NCI-H1092 treated with DMSO at 0.1 percent for 48 hours (cell line): Measurements from ENCODE around the gene PCDHGA9.
"Not testable (repeated sequence)": the region's sequence is repeated elsewhere in the genome, so short reads cannot be mapped to it uniquely, and the experiment has no call there.

Experiments used
- DNase-seq: peaks from one replicate; lab custom pipeline; 2025; lab: John Stamatoyannopoulos, UW

PCDHGA9 gene

GRCh38 chr5:141414548-141415274 is 12.1 kb downstream of the PCDHGA9 start:
- DNase-seq = not testable (repeated sequence)

DNA sequence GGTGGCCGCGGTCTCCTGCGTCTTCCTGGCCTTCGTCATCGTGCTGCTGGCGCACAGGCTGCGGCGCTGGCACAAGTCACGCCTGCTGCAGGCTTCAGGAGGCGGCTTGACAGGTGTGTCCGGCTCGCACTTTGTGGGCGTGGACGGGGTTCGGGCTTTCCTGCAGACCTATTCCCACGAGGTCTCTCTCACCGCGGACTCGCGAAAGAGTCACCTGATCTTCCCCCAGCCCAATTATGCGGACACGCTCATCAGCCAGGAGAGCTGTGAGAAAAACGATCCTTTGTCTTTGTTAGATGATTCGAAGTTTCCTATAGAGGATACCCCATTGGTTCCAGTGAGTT is 12.7 kb downstream of the PCDHGA9 start:
- DNase-seq = not testable (repeated sequence)

- peak; percentile 70 for DNase-seq
Observed at GRCh38 chr5:141417494-141418172, 15.1 kb downstream of the PCDHGA9 start, which contains the start of gene PCDHGB7. Gene PCDHGB7, plus strand, starts transcription at chr5:141417677. Its CDS starts 183 bp downstream, at chr5:141417860.

DNA sequence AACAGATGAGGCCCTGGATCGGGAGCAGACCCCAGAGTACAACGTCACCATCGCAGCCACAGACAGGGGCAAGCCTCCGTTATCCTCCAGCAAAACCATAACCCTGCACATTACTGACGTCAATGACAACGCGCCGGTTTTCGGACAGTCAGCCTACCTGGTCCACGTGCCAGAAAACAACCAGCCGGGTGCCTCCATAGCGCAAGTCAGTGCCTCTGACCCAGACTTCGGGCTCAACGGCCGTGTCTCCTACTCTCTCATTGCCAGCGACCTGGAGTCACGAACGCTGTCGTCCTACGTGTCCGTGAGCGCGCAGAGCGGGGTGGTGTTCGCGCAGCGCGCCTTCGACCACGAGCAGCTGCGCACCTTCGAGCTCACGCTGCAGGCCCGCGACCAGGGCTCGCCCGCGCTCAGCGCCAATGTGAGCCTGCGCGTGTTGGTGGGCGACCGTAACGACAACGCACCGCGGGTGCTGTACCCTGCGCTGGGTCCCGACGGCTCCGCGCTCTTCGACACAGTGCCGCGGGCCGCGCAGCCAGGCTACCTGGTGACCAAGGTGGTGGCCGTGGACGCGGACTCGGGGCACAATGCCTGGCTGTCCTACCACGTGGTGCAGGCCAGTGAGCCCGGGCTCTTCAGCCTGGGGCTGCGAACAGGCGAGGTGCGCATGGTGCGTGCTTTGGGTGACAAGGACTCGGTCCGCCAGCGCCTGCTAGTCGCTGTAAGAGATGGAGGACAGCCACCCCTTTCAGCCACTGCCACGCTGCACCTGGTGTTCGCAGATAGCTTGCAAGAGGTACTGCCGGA is 16.7 kb downstream of the PCDHGA9 start:
- no peak for DNase-seq

- DNase-seq = no peak
Observed at GRCh38 chr5:141420855-141421488, 18.4 kb downstream of the PCDHGA9 start, which contains the start of gene PCDHGA11. Gene PCDHGA11, plus strand, starts transcription at chr5:141421051. Its CDS starts 177 bp downstream, at chr5:141421228.

GRCh38 chr5:141421489-141421855 is 18.9 kb downstream of the PCDHGA9 start:
- no peak for DNase-seq

GRCh38 chr5:141422742-141423291 is 20.2 kb downstream of the PCDHGA9 start:
- no peak for DNase-seq

GRCh38 chr5:141427783-141428426 is 25.3 kb downstream of the PCDHGA9 start:
- DNase-seq = no peak

GRCh38 chr5:141430332-141431113 is 27.9 kb downstream of the PCDHGA9 start, which contains the start of gene PCDHGA12:
Gene PCDHGA12, plus strand, starts transcription at chr5:141430507. Its CDS starts 253 bp downstream, at chr5:141430760.
- no peak for DNase-seq

GRCh38 chr5:141431286-141431685 is 28.7 kb downstream of the PCDHGA9 start:
- no peak for DNase-seq

DNA sequence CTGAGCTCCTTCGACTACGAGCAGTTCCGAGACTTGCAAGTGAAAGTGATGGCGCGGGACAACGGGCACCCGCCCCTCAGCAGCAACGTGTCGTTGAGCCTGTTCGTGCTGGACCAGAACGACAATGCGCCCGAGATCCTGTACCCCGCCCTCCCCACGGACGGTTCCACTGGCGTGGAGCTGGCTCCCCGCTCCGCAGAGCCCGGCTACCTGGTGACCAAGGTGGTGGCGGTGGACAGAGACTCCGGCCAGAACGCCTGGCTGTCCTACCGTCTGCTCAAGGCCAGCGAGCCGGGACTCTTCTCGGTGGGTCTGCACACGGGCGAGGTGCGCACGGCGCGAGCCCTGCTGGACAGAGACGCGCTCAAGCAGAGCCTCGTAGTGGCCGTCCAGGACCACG is 29.7 kb downstream of the PCDHGA9 start:
- not testable (repeated sequence) for DNase-seq

- not testable (repeated sequence) for DNase-seq
Observed at GRCh38 chr5:141432726-141433125, 30.1 kb downstream of the PCDHGA9 start.

DNA sequence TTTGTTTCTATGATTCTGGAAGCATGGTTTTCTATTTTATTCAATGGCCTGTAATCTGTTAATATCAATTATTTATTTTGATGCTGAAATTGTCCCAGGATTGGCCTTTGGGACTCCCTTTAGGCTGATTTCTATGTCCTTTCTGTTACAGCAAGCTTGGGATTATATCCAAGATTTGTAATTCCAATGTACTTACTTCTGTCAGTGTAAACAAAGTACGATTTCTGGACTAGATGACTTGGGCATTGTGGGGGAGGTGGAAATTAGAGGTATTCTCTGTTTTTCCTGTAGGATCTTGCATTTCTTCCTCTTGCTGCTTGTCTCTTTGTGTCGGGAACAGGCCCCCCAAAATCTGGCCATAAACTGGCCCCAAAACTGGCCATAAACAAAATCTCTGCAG is 31.4 kb downstream of the PCDHGA9 start:
- DNase-seq = no peak

- DNase-seq = no peak
Observed at GRCh38 chr5:141437221-141437620, 34.6 kb downstream of the PCDHGA9 start.

DNA sequence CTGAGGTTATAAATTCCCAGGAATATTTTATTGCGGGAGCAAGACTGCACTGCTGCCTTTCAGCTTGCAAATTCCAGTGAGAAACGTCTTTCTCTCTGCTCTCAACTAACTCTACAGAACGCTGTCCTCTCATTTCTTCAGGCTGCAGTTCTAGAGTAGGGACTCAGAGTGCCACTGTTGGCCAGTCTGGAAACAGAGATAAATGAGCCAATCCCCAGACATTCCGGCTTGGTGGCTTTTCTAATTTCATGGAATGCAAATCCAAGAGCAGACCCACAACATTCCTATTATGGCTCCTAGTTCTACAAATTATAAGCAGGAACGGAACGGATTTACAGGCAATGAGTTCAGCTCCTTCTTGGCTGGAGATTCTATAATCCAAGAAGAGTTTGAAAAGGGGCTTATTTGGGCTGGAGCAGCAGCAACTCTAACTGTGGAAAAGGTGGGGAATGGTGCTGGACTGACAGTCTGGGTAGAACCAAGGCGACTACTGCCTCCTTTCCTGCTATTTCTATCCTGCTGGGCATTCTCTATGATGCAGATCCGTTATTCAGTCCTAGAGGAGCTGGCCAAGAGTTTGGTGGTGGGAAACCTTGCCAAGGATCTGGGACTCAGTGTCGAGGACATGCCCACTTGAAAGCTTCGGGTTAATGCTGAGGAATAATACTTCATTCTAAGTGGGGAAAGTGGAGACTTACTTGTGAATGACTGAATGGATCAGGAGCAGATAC is 37.0 kb downstream of the PCDHGA9 start:
- no peak for DNase-seq

GRCh38 chr5:141440341-141440740 is 37.8 kb downstream of the PCDHGA9 start:
- no peak for DNase-seq

DNA sequence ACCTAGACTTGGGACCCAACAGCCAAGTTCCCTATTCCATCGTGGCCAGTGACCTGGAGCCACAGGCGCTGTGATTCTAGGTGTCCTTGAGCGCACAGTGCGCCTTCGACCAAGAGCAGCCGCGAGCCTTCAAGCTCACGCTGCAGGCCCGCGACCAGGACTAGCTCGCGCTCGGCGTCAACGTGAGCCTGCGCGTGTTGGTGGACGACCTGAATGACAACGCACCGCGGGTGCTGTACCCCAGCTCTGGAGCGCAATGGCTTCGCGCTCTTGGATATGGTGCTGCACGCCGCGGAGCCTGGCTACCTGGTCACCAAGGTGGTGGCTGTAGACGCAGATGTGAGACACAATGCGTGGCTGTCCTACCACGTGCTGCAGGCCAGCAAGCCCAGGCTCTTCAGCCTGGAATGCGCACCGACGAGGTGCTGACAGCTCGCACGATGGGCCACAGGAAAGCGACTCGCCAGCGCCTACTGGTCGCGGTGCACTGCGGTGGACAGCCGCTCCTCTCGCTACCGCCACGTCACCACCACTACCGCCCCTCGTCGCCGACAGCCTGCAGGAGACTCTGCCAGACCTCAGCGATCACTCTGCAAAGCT is 39.1 kb downstream of the PCDHGA9 start:
- no peak for DNase-seq
